Measurements from ENCODE around the gene IGDCC3.

The IGDCC3 gene

GRCh38 chr15:65372787-65373067 lies 5.1 kb downstream of the IGDCC3 start:
- ATAC-seq = no peak
- H3K36me3 Mint-ChIP-seq = no peaks in the 10 kb centered on the region
- H3K9me3 Mint-ChIP-seq = no peaks in the 10 kb centered on the region
- H3K4me3 Mint-ChIP-seq = no peak overlapping the region
- H3K27ac Mint-ChIP-seq = no peak overlapping the region
- no peak for DNase-seq (ENCODE audit: low spot score in 2 of 2)
- peaks cover 11% of the 10 kb centered on the region for H3K4me1 Mint-ChIP-seq

- no peaks in the 10 kb centered on the region for H3K36me3 Mint-ChIP-seq
- no peaks in the 10 kb centered on the region for H3K9me3 Mint-ChIP-seq
- H3K27ac Mint-ChIP-seq = no peak overlapping the region
- no peak overlapping the region for H3K4me3 Mint-ChIP-seq
- ATAC-seq (no peak), DNase-seq (ENCODE audit: low spot score in 2 of 2) (no peak)
- peaks cover 10% of the 10 kb centered on the region for H3K4me1 Mint-ChIP-seq
Observed at GRCh38 chr15:65371976-65372786, 5.6 kb downstream of the IGDCC3 start.

GRCh38 chr15:65370885-65371284 lies 6.9 kb downstream of the IGDCC3 start:
- Mint-ChIP-seq H3K9me3 (no peaks in the 10 kb centered on the region), H3K4me3 (no peak overlapping the region), H3K36me3 (no peaks in the 10 kb centered on the region), H3K4me1 (no peaks in the 10 kb centered on the region), H3K27ac (no peak overlapping the region)
- ATAC-seq = no peak
- no peak for DNase-seq (ENCODE audit: low spot score in 2 of 2)

GRCh38 chr15:65369651-65370050 lies 8.2 kb downstream of the IGDCC3 start:
- no peaks in the 10 kb centered on the region for H3K9me3 Mint-ChIP-seq
- no peak for DNase-seq (ENCODE audit: low spot score in 2 of 2)
- H3K27ac Mint-ChIP-seq = peak overlapping the region; percentile 63
- ATAC-seq = no peak
- no peak overlapping the region for H3K4me3 Mint-ChIP-seq
- H3K4me1 Mint-ChIP-seq = no peaks in the 10 kb centered on the region
- H3K36me3 Mint-ChIP-seq = no peaks in the 10 kb centered on the region

GRCh38 chr15:65369212-65369547 lies 8.6 kb downstream of the IGDCC3 start:
- ATAC-seq (peak; percentile 14), DNase-seq (ENCODE audit: low spot score in 2 of 2) (no peak)
- no peaks in the 10 kb centered on the region for H3K9me3 Mint-ChIP-seq
- no peak overlapping the region for H3K27ac Mint-ChIP-seq
- no peaks in the 10 kb centered on the region for H3K36me3 Mint-ChIP-seq
- H3K4me3 Mint-ChIP-seq = no peak overlapping the region
- no peaks in the 10 kb centered on the region for H3K4me1 Mint-ChIP-seq

- Mint-ChIP-seq H3K4me3 (no peak overlapping the region), H3K9me3 (no peaks in the 10 kb centered on the region), H3K36me3 (no peaks in the 10 kb centered on the region), H3K27ac (no peak overlapping the region), H3K4me1 (no peaks in the 10 kb centered on the region)
- ATAC-seq = peak; percentile 5
- DNase-seq (ENCODE audit: low spot score in 2 of 2) = no peak
Observed at GRCh38 chr15:65368302-65369211, 9.2 kb downstream of the IGDCC3 start.

GRCh38 chr15:65366122-65366892 lies 11.5 kb downstream of the IGDCC3 start:
- H3K9me3 Mint-ChIP-seq = no peaks in the 10 kb centered on the region
- H3K27ac Mint-ChIP-seq = no peak overlapping the region
- no peaks in the 10 kb centered on the region for H3K4me1 Mint-ChIP-seq
- DNase-seq (ENCODE audit: low spot score in 2 of 2) (no peak), ATAC-seq (no peak)
- H3K4me3 Mint-ChIP-seq = no peak overlapping the region
- H3K36me3 Mint-ChIP-seq = no peaks in the 10 kb centered on the region

- DNase-seq (ENCODE audit: low spot score in 2 of 2) (no peak), ATAC-seq (no peak)
- H3K9me3 Mint-ChIP-seq = no peaks in the 10 kb centered on the region
- H3K4me1 Mint-ChIP-seq = no peaks in the 10 kb centered on the region
- no peak overlapping the region for H3K4me3 Mint-ChIP-seq
- no peaks in the 10 kb centered on the region for H3K36me3 Mint-ChIP-seq
- H3K27ac Mint-ChIP-seq = no peak overlapping the region
Observed at GRCh38 chr15:65365229-65365628, 12.6 kb downstream of the IGDCC3 start.

GRCh38 chr15:65363766-65364165 lies 14.0 kb downstream of the IGDCC3 start:
- ATAC-seq (no peak), DNase-seq (ENCODE audit: low spot score in 2 of 2) (no peak)
- no peak overlapping the region for H3K4me3 Mint-ChIP-seq
- no peaks in the 10 kb centered on the region for H3K4me1 Mint-ChIP-seq
- H3K27ac Mint-ChIP-seq = no peak overlapping the region
- H3K9me3 Mint-ChIP-seq = no peaks in the 10 kb centered on the region
- H3K36me3 Mint-ChIP-seq = no peaks in the 10 kb centered on the region

- no peaks in the 10 kb centered on the region for H3K36me3 Mint-ChIP-seq
- ATAC-seq (no peak), DNase-seq (ENCODE audit: low spot score in 2 of 2) (no peak)
- no peaks in the 10 kb centered on the region for H3K9me3 Mint-ChIP-seq
- no peaks in the 10 kb centered on the region for H3K4me1 Mint-ChIP-seq
- no peak overlapping the region for H3K27ac Mint-ChIP-seq
- H3K4me3 Mint-ChIP-seq = no peak overlapping the region
Observed at GRCh38 chr15:65363306-65363705, 14.5 kb downstream of the IGDCC3 start.

- Mint-ChIP-seq H3K4me3 (no peak overlapping the region), H3K9me3 (no peaks in the 10 kb centered on the region), H3K36me3 (no peaks in the 10 kb centered on the region), H3K27ac (no peak overlapping the region), H3K4me1 (no peaks in the 10 kb centered on the region)
- ATAC-seq (no peak), DNase-seq (ENCODE audit: low spot score in 2 of 2) (no peak)
Observed at GRCh38 chr15:65362491-65362890, 15.3 kb downstream of the IGDCC3 start.

GRCh38 chr15:65361708-65362459 lies 15.9 kb downstream of the IGDCC3 start:
- no peak overlapping the region for H3K4me3 Mint-ChIP-seq
- H3K9me3 Mint-ChIP-seq = no peaks in the 10 kb centered on the region
- DNase-seq (ENCODE audit: low spot score in 2 of 2) (no peak), ATAC-seq (no peak)
- H3K36me3 Mint-ChIP-seq = no peaks in the 10 kb centered on the region
- H3K4me1 Mint-ChIP-seq = no peaks in the 10 kb centered on the region
- H3K27ac Mint-ChIP-seq = no peak overlapping the region

- H3K4me3 Mint-ChIP-seq = no peak overlapping the region
- peaks cover 7% of the 10 kb centered on the region for H3K4me1 Mint-ChIP-seq
- H3K36me3 Mint-ChIP-seq = no peaks in the 10 kb centered on the region
- H3K27ac Mint-ChIP-seq = no peak overlapping the region
- H3K9me3 Mint-ChIP-seq = no peaks in the 10 kb centered on the region
- no peak for ATAC-seq
- DNase-seq (ENCODE audit: low spot score in 2 of 2) = no peak
Observed at GRCh38 chr15:65360506-65360905, 17.3 kb downstream of the IGDCC3 start.

GRCh38 chr15:65355988-65356353 lies 21.8 kb downstream of the IGDCC3 start:
- no peak overlapping the region for H3K27ac Mint-ChIP-seq
- H3K36me3 Mint-ChIP-seq = no peaks in the 10 kb centered on the region
- ATAC-seq (no peak), DNase-seq (ENCODE audit: low spot score in 2 of 2) (no peak)
- peak overlapping the region; percentile 7 for H3K4me3 Mint-ChIP-seq
- H3K9me3 Mint-ChIP-seq = no peaks in the 10 kb centered on the region
- H3K4me1 Mint-ChIP-seq = peaks cover 7% of the 10 kb centered on the region
